Measurements from ENCODE around the gene OPHN1.

- TF ChIP-seq GATA2 (IDR thresholded peaks at IDR 0.05; ENCODE audit: low read depth, low read length), result no peak
- no peak for TF ChIP-seq GATA3 (IDR thresholded peaks at IDR 0.05; ENCODE audit: low read depth, low read length)
Measured at GRCh38 chrX:68428431-68428830, 4.9 kb downstream of the OPHN1 start.

Measured in SH-SY5Y (cell line).